Rectal smooth muscle tissue (tissue), 1 donor: Measurements from ENCODE around the gene PWWP2B.

Experiments used
- H3K27ac ChIP-seq: one replicate; pipeline ENCODE4 v1.7.0; 2013; ENCODE audit warnings: low read depth, low read length, inconsistent platforms
- H3K27me3 ChIP-seq: one replicate; pipeline ENCODE4 v1.7.0; 2013; ENCODE audit warnings: low read length; ENCODE audit not compliant: control insufficient read depth, insufficient read depth
- H3K36me3 ChIP-seq: one replicate; pipeline ENCODE4 v1.7.0; 2013; ENCODE audit warnings: low read length; ENCODE audit not compliant: control insufficient read depth, insufficient read depth
- H3K4me1 ChIP-seq: one replicate; pipeline ENCODE4 v1.7.0; 2013; ENCODE audit warnings: low read length; ENCODE audit not compliant: control insufficient read depth, insufficient read depth
- H3K4me3 ChIP-seq: one replicate; pipeline ENCODE4 v1.7.0; 2013; ENCODE audit warnings: low read length
- H3K9ac ChIP-seq: one replicate; pipeline ENCODE4 v1.7.0; 2013; ENCODE audit warnings: low read length

The PWWP2B gene

GRCh38 chr10:132355754-132356153 lies 41.2 kb upstream of the PWWP2B start:
- Histone ChIP-seq H3K27ac (no peak overlapping the region), H3K9ac (no peak overlapping the region), H3K36me3 (no peaks in the 10 kb centered on the region), H3K27me3 (no peaks in the 10 kb centered on the region), H3K4me1 (no peaks in the 10 kb centered on the region), H3K4me3 (no peak overlapping the region)

GRCh38 chr10:132356621-132357195 lies 40.3 kb upstream of the PWWP2B start:
- no peak overlapping the region for H3K4me3 ChIP-seq
- H3K27ac ChIP-seq: no peak overlapping the region
- H3K9ac ChIP-seq: no peak overlapping the region
- H3K27me3 ChIP-seq: no peaks in the 10 kb centered on the region
- no peaks in the 10 kb centered on the region for H3K4me1 ChIP-seq
- no peaks in the 10 kb centered on the region for H3K36me3 ChIP-seq

DNA sequence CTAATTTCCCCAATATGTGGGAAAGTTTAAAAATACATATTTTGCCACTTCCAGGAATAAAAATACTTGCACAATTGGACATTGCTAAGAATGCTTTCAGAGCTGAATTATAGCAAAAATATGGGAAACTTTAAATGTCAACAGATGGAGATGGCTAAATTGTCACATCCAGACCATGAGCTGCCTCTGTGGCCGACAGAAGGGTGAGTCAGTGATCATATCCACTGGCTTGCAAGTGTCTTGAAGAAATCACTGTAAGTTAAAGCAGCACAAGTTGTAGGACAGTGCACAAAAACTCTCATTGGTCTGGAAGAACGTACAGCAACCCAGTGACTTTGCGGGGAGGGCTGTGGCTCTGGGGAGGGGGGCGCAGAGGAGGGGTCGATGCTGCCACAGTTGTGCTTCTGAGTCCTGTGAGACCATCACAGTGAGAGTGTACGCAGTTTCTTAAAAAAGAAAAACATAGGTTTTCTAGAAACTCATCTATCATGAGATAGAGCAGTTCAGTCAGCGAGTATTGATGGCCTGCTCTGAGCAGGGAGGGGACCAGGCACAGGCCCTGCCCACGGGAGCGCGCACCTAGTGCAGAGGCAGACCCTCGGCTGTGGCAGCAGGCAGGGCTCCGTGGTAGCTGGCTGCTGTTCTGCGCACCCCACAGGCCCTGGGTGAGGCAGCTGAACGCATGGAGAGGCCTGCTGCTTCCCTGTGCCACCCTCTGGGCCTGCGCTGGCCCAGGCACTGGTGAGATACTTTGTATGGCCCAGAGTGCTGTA lies 39.5 kb upstream of the PWWP2B start:
- Histone ChIP-seq H3K27ac (no peak overlapping the region), H3K27me3 (no peaks in the 10 kb centered on the region), H3K36me3 (no peaks in the 10 kb centered on the region)

DNA sequence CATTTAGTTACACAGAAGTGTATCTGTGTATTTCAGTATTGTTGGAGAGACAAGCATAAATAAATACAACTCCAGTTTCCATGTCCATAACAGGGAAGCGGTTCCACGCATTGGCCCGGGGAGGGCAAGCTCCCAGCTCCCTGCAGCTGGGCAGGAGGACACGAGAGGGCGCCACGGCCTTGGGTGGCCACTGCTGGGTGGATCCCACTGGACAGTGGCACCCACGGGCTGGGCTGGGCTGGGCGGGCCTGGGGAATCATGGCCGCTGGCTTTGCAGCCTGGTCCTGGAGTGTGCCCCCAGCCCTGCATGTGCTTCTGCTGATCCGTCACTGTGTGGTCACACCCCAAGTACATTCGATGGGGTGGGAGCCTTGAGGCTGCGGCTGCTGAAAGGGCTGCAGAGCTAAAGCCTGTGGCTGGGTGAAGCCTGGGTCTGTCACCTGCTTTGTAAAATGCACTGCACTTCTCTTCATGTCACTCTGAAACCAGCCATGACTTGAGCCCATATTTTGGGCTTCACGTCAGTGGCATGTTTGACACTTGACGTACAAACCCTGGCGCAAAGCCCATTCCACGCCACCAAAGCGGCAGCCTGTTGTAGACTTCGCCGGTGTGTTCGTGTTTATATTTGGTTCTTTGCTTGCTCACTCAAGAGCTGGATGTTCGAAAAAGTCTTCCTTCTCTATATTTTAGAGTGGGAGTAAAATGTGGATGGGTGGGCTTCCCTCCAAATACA lies 37.5 kb upstream of the PWWP2B start:
- no peaks in the 10 kb centered on the region for H3K4me1 ChIP-seq
- no peak overlapping the region for H3K9ac ChIP-seq
- no peak overlapping the region for H3K27ac ChIP-seq
- no peaks in the 10 kb centered on the region for H3K27me3 ChIP-seq
- no peak overlapping the region for H3K4me3 ChIP-seq
- H3K36me3 ChIP-seq: no peaks in the 10 kb centered on the region

More for the DNA sequence above, 39.5 kb upstream of the PWWP2B start:
- Histone ChIP-seq H3K9ac (no peak overlapping the region), H3K4me3 (no peak overlapping the region), H3K4me1 (no peaks in the 10 kb centered on the region)

DNA sequence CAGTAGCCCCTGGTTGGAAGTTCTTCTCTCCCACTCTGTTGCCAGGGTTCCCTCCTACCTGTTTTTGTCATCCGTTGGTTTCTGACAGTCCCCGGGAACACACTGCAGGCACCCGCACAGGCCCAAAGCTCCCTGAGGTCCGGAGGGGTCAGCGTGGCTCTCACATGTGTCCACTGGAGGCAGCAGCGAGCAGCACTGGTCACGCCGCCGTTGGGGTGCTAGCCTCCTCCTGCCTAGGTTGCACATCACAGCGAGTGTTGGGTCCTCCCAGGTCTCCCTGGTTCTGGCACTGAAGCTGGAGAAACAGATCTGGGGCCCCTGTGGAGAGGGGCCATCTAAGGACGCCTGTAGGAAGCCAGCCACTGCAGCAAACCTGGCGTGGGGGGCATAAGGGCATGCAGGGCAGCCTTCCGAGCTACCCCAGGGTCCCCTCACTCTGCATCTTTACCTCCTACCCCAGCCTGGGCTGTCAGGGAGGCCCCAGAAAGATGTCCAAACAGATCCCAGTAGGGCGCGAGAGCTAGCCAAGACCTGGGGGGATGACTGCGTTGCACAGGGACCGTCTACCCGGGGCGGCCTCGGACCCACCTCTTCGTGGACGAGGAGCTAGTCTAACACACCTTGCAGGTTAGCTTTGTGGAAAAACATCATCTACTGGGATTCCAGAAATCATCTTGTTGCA lies 36.1 kb upstream of the PWWP2B start:
- Histone ChIP-seq H3K27ac (no peak overlapping the region), H3K36me3 (no peaks in the 10 kb centered on the region), H3K9ac (no peak overlapping the region), H3K27me3 (no peaks in the 10 kb centered on the region), H3K4me1 (no peaks in the 10 kb centered on the region), H3K4me3 (no peak overlapping the region)

- H3K9ac ChIP-seq: no peak overlapping the region
- H3K36me3 ChIP-seq: peaks cover 3% of the 10 kb centered on the region
- no peaks in the 10 kb centered on the region for H3K27me3 ChIP-seq
- no peak overlapping the region for H3K27ac ChIP-seq
- H3K4me1 ChIP-seq: no peaks in the 10 kb centered on the region
- H3K4me3 ChIP-seq: no peak overlapping the region
Observed at GRCh38 chr10:132361581-132362101, 35.4 kb upstream of the PWWP2B start.

DNA sequence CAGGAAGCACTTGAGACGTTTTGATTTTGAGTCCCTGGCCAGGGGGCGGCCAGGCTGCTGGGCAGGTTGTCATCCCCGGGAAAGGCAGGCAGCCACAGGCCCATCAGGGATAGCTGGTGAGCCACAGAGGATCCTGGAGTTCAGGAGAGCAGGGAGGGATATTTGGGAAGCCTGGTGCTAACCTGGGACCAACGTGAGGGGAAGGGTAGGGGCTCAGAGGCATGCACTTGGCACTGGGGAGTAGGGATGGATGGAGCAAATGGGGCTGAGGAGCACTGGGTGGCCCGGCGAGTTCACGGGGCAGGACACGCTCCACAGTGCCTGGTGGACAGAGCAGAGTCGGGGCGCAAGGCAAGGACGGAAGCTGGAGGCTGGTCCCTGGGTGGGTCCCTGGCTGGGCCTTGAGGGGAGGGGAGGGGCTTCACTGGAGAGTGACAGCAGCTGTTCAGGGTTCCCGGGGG lies 34.8 kb upstream of the PWWP2B start:
- Histone ChIP-seq H3K36me3 (peaks cover 6% of the 10 kb centered on the region), H3K27ac (no peak overlapping the region), H3K4me1 (no peaks in the 10 kb centered on the region)

DNA sequence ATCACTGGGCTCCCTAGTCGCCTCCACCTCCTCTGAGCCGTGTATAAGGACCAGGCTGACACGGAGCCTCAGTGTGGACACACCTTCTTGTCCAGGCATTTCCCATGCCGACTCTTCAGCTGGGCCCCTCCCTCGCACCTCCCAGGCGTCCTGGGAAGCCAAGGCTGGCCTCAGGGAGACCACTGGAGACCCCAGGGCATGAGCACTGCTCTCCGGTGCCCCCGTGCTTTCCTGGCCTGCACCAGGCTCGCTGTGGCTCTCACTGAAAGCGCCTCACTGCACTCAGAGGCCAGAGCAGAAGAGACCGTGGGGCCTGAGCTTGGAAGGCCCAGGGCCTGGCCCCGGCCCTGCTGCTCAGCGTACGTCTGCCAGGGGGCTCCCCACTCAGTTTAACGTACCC lies 33.6 kb upstream of the PWWP2B start:
- no peak overlapping the region for H3K9ac ChIP-seq
- H3K27me3 ChIP-seq: no peaks in the 10 kb centered on the region
- no peak overlapping the region for H3K27ac ChIP-seq
- peaks cover 9% of the 10 kb centered on the region for H3K36me3 ChIP-seq
- no peaks in the 10 kb centered on the region for H3K4me1 ChIP-seq
- H3K4me3 ChIP-seq: no peak overlapping the region

More for the DNA sequence above, 34.8 kb upstream of the PWWP2B start:
- no peak overlapping the region for H3K4me3 ChIP-seq
- H3K9ac ChIP-seq: no peak overlapping the region
- H3K27me3 ChIP-seq: no peaks in the 10 kb centered on the region

- no peaks in the 10 kb centered on the region for H3K27me3 ChIP-seq
- no peak overlapping the region for H3K9ac ChIP-seq
- H3K36me3 ChIP-seq: peaks cover 9% of the 10 kb centered on the region
- no peak overlapping the region for H3K27ac ChIP-seq
- no peaks in the 10 kb centered on the region for H3K4me1 ChIP-seq
- H3K4me3 ChIP-seq: no peak overlapping the region
Observed at GRCh38 chr10:132363921-132364593, 32.9 kb upstream of the PWWP2B start.

DNA sequence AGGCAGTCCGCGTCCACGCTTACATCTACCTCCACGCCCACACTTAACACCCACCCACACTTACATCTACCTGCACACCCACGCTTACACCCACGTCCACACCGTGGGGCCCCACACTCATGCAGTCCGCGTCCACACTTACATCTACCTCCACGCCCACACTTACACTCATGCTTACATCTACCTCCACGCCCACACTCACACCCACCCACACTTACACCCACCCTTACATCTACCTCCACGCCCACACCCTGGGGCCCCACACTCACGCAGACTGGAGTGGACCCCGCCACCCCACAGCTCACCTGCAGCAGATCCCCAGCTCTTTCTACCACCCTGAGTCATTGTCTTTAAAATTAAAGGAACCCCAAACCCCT lies 32.4 kb upstream of the PWWP2B start:
- Histone ChIP-seq H3K36me3 (peaks cover 9% of the 10 kb centered on the region), H3K27me3 (no peaks in the 10 kb centered on the region), H3K27ac (no peak overlapping the region), H3K4me3 (no peak overlapping the region), H3K4me1 (no peaks in the 10 kb centered on the region), H3K9ac (no peak overlapping the region)

DNA sequence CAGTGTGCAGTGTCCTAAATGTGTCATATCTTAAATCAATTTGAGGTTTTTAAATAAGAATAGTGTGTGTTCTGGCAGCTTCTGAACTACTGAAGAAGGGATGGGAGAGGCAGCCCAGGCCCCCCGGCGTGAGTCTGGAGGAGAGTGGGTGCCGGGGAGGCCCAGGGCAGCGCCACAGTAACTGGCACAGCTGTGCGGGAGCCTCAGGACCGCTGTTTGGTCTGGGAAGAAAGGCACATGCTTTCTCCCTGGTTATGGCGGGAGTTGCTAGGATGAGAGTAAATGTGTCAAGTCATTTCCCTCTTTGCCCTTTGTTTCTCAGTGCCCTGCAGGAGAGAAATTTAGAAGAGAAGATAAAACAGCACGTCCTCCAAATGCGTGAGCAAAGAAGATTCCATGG lies 31.9 kb upstream of the PWWP2B start:
- Histone ChIP-seq H3K9ac (no peak overlapping the region), H3K27ac (no peak overlapping the region), H3K36me3 (peaks cover 9% of the 10 kb centered on the region), H3K4me1 (no peaks in the 10 kb centered on the region), H3K4me3 (no peak overlapping the region), H3K27me3 (no peaks in the 10 kb centered on the region)

DNA sequence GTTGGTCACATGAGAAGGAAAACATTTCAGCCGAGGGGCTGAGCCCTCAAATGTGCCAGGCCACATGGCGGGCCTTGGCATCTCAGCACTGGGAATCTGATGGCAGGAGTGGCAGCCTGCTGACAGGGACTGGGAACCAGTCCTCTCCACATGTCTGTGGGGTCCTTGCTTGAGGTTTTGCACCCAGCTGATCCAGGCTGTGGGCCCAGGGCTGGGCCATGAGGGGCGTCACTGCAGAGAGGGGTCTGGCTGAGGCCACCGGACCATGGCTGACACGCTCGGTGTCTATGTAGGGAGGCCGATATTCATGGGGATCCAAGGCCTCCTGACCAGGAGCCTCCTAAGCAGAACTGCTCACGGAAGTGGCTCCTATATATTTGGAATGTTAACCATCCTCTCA lies 31.0 kb upstream of the PWWP2B start:
- no peak overlapping the region for H3K9ac ChIP-seq
- H3K4me1 ChIP-seq: no peaks in the 10 kb centered on the region
- no peak overlapping the region for H3K27ac ChIP-seq
- H3K4me3 ChIP-seq: no peak overlapping the region
- H3K27me3 ChIP-seq: no peaks in the 10 kb centered on the region
- H3K36me3 ChIP-seq: peaks cover 9% of the 10 kb centered on the region
